ENCODE measurements around the gene DIDO1. TPM values are rescaled to one million over a fixed set of nuclear protein-coding genes. Genes with fewer than 3 reads are reported as not detected.

The DIDO1 gene
- total RNA-seq, 1 experiment from 2014 or later = 85.9 TPM

DNA sequence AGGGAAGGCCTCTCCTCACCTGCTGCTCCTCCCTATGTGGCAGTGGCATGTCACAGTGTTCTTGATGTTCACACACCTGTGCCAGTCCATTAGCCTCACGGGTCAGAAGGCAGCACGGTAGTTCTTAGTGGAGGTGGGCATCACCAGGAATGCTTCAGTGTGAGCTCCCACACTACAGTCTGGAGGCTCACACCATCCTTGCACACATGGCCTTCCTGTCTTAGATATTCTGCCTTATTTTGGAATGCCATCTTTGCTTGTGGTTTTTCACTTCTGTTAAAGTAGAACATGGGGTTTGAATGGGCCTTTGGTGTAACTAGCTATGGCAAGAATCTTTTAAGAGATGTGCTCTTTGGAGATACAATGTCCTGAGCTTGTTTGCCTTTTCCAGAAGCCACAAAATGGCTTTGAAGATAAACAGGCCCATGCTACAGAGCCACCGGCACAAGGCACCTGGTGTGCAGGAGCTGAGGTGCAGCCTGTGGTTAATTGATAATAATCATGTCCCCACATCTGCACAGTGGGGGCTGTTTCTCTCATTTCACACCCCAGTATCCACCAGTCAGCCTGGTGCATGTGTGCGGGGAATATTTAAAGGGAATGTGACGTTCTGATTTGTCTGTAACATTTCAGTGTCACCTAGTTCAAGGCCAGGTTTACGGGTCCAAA lies 23.0 kb upstream of the DIDO1 start:
- no CpG with 5 or more reads among the region's 6 CpGs for WGBS (ENCODE audit: extremely low coverage, insufficient read length, low lambda C conversion rate)
- TF ChIP-seq, protein P1, sequence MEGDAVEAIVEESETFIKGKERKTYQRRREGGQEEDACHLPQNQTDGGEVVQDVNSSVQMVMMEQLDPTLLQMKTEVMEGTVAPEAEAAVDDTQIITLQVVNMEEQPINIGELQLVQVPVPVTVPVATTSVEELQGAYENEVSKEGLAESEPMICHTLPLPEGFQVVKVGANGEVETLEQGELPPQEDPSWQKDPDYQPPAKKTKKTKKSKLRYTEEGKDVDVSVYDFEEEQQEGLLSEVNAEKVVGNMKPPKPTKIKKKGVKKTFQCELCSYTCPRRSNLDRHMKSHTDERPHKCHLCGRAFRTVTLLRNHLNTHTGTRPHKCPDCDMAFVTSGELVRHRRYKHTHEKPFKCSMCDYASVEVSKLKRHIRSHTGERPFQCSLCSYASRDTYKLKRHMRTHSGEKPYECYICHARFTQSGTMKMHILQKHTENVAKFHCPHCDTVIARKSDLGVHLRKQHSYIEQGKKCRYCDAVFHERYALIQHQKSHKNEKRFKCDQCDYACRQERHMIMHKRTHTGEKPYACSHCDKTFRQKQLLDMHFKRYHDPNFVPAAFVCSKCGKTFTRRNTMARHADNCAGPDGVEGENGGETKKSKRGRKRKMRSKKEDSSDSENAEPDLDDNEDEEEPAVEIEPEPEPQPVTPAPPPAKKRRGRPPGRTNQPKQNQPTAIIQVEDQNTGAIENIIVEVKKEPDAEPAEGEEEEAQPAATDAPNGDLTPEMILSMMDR (conservative IDR thresholded peaks at IDR 0.05) = no peak

More for the DNA sequence above, 23.0 kb upstream of the DIDO1 start:
- no peak overlapping the region for H2AK5ac ChIP-seq (ENCODE audit: insufficient read length, low read length)
- no peak overlapping the region for H3K56ac ChIP-seq (ENCODE audit: insufficient read length, low read depth, low read length)
- Mint-ChIP-seq H3K27ac (0 out of 7 replicates have a peak overlapping the region, but pooled peaks of 1 of the 3 experiments have one; percentile 38), H3K4me1 (peaks cover 11 to 19% of the 10 kb centered on the region in 2 experiments), H3K4me3 (no peak overlapping the region), H3K9me3 (no peaks in the 10 kb centered on the region), H3K27me3 (ENCODE audit: low read depth) (no peaks in the 10 kb centered on the region; the same call in 1 of the 2 replicates), H3K36me3 (ENCODE audit: insufficient read depth in 1 of 3, low read depth in 3 of 3) (peaks cover 32 to 66% (median 59%) of the 10 kb centered on the region in 3 experiments; a peak in 6 of 7 replicates)
- H3K23me2 ChIP-seq (ENCODE audit: insufficient read length, low read depth, low read length, poor library complexity, severe bottlenecking) = peaks cover 10% of the 10 kb centered on the region
- no peak overlapping the region for H3K27ac ChIP-seq (ENCODE audit: insufficient read length, low read depth, low read length)
- H3K27me3 ChIP-seq (ENCODE audit: insufficient read depth, low read length) = no peaks in the 10 kb centered on the region
- no peak overlapping the region for H2AFZ ChIP-seq (ENCODE audit: low read length)
- H3K23ac ChIP-seq (ENCODE audit: insufficient read length, low read depth, low read length) = no peak overlapping the region
- no peaks in the 10 kb centered on the region for H4K20me1 ChIP-seq (ENCODE audit: control insufficient read depth, insufficient read depth, insufficient read length)
- H3T11ph ChIP-seq (ENCODE audit: low read length) = no peak overlapping the region
- H2BK120ac ChIP-seq (ENCODE audit: low read depth, low read length, poor library complexity, severe bottlenecking) = no peak overlapping the region
- H2BK15ac ChIP-seq (ENCODE audit: low read depth, low read length) = no peak overlapping the region
- H3K9me3 ChIP-seq (ENCODE audit: control insufficient read depth, low read depth, low read length) = no peaks in the 10 kb centered on the region
- H3K14ac ChIP-seq (ENCODE audit: insufficient read depth, low read length) = no peak overlapping the region
- H3K18ac ChIP-seq (ENCODE audit: insufficient read length, low read depth, low read length) = no peak overlapping the region
- no peak overlapping the region for H3K4ac ChIP-seq (ENCODE audit: low read depth, low read length)
- no peak overlapping the region for H4K91ac ChIP-seq (ENCODE audit: insufficient read length, low read depth, low read length)
- H3K4me1 ChIP-seq (ENCODE audit: insufficient read depth, low read length) = peaks cover 3% of the 10 kb centered on the region
- no peak overlapping the region for H2BK5ac ChIP-seq (ENCODE audit: insufficient read length, low read length)
- no peak for DNase-seq
- H4K8ac ChIP-seq (replicated peaks; ENCODE audit: insufficient read length, low read depth, low read length) = no peak overlapping the region
- no peak overlapping the region for H2BK20ac ChIP-seq (ENCODE audit: low read depth, low read length, poor library complexity, severe bottlenecking)
- no peak overlapping the region for H4K5ac ChIP-seq (ENCODE audit: insufficient read length, low read depth, low read length)
- H3K9ac ChIP-seq (ENCODE audit: extremely low read depth, insufficient read length, low read length) = no peak overlapping the region
- H3K4me2 ChIP-seq (ENCODE audit: insufficient read depth, insufficient read length, low read length) = no peak overlapping the region
- H2BK12ac ChIP-seq (ENCODE audit: insufficient read length, low read depth, low read length) = no peak overlapping the region
- no peaks in the 10 kb centered on the region; the same call in 1 of the 2 replicates for H3K79me2 ChIP-seq (ENCODE audit: insufficient read depth, low read length)
- no peaks in the 10 kb centered on the region for H3K79me1 ChIP-seq (ENCODE audit: insufficient read depth, low read depth, low read length, poor library complexity, severe bottlenecking)
